MCF 10A (cell line): ENCODE results near the gene RCOR1. TPM values are rescaled to one million over a fixed set of nuclear protein-coding genes. Genes with fewer than 3 reads are reported as not detected.
"Not testable (repeated sequence)": the region's sequence is repeated elsewhere in the genome, so short reads cannot be mapped to it uniquely, and the experiment has no call there.

ENCODE experiments used
- BruUV-seq: library from RNA; stranded (reverse); fragments of 400-500 nt; replicated peaks from 2 replicates; lab custom pipeline; 2021; lab: Mats Ljungman, UMichigan
- CTCF ChIA-PET: fragments of 300-600 bp; sonication (Branson Sonifier 250); formaldehyde crosslinking; extraction: SDS; loops from one replicate; lab custom pipeline; 2021; ENCODE audit warnings: antibody characterized with exemption, inconsistent platforms; lab: Yijun Ruan, JAX
- POLR2A ChIA-PET: fragments of 300-600, 350-650 bp; sonication (Branson Sonifier 250); formaldehyde crosslinking; extraction: SDS; loops from one replicate; lab custom pipeline; 2020; ENCODE audit warnings: antibody characterized with exemption, inconsistent platforms; lab: Yijun Ruan, JAX
- DNase-seq: peaks from one replicate; pipeline ENCODE4 v3.0.0-alpha.2; 2018; ENCODE audit not compliant: unreplicated experiment
- H3K27ac Mint-ChIP-seq: one replicate; pipeline ENCODE4 v1.8.0; 2022; ENCODE audit warnings: mild to moderate bottlenecking, low read depth, mixed read lengths; ENCODE audit not compliant: unreplicated experiment
- H3K27me3 Mint-ChIP-seq: one replicate; pipeline ENCODE4 v1.8.0; 2022; ENCODE audit warnings: mixed read lengths; ENCODE audit not compliant: insufficient read depth, unreplicated experiment
- H3K36me3 Mint-ChIP-seq: one replicate; pipeline ENCODE4 v1.8.0; 2022; ENCODE audit warnings: mild to moderate bottlenecking, moderate library complexity, mixed read lengths; ENCODE audit not compliant: insufficient read depth, unreplicated experiment
- H3K4me1 Mint-ChIP-seq: one replicate; pipeline ENCODE4 v1.8.0; 2022; ENCODE audit warnings: mixed read lengths; ENCODE audit not compliant: insufficient read depth, unreplicated experiment
- H3K4me3 Mint-ChIP-seq: one replicate; pipeline ENCODE4 v1.8.0; 2022; ENCODE audit warnings: mild to moderate bottlenecking, moderate library complexity, mixed read lengths; ENCODE audit not compliant: unreplicated experiment
- H3K9me3 Mint-ChIP-seq: one replicate; pipeline ENCODE4 v1.8.0; 2022; ENCODE audit warnings: mixed read lengths; ENCODE audit not compliant: unreplicated experiment
- intact Hi-C: fragments of 100-400 bp; cut with micrococcal nuclease; formaldehyde crosslinking; loops from 2 replicates; pipeline ENCODE4 v1.14.1; 2022
- total RNA-seq: library from RNA; stranded (reverse); gene quantifications from 2 replicates; pipeline ENCODE4 v1.2.3, GENCODE V29; 2022
- TF ChIP-seq, protein P1 (sequence below): fragments of 200-600 bp; IDR thresholded peaks from one replicate; pipeline ENCODE4 v1.8.0; 2022; ENCODE audit warnings: antibody characterized with exemption, mild to moderate bottlenecking; ENCODE audit not compliant: unreplicated experiment

Gene RCOR1
- total RNA-seq, 1 experiment from 2014 or later: 45.6 TPM

DNA sequence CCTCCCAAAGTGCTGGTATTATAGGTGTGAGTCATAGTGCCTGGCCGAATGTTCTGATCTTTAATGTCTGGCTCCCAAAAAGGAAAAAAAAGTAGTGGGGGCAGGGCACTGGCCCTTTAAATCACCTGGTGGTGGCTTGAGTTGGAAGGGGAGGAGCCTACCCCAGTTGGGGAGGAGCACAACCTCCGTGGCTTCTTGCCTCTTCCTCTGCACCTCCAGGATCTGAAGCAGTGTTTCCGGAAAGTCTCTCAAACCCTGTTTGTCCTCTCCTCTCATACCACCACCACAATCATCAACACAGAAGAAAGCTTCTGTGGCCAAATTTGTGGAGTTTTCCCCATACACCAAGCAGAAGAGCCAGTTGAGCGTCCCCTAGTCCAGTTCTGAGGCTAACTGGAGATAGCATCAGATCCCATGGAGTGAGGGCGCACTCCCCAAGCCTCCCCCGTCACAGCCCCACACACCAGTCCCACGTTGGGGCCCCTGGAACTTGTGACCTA is 24.3 kb upstream of the RCOR1 start:
- Mint-ChIP-seq H3K27ac (peak overlapping the region; percentile 93), H3K4me1 (peaks cover 11% of the 10 kb centered on the region), H3K36me3 (no peaks in the 10 kb centered on the region), H3K4me3 (peak overlapping the region; percentile 62), H3K9me3 (no peaks in the 10 kb centered on the region), H3K27me3 (no peaks in the 10 kb centered on the region)
- ChIA-PET POLR2A (interaction anchor here (0.5 to 4.1 kb wide), 5 partner anchors 10 to 43 kb away, joined by 3 to 16 read pairs (median 8); no protein-coding TSS in a partner anchor), CTCF (interaction anchor here (0.7 kb wide), 1 partner anchor 688 kb away, joined by 3 read pairs; no protein-coding TSS in a partner anchor)
- BruUV-seq: no TSS peak
- intact Hi-C loops: no loop called here
- peak; percentile 87 for DNase-seq
- TF ChIP-seq, protein P1, sequence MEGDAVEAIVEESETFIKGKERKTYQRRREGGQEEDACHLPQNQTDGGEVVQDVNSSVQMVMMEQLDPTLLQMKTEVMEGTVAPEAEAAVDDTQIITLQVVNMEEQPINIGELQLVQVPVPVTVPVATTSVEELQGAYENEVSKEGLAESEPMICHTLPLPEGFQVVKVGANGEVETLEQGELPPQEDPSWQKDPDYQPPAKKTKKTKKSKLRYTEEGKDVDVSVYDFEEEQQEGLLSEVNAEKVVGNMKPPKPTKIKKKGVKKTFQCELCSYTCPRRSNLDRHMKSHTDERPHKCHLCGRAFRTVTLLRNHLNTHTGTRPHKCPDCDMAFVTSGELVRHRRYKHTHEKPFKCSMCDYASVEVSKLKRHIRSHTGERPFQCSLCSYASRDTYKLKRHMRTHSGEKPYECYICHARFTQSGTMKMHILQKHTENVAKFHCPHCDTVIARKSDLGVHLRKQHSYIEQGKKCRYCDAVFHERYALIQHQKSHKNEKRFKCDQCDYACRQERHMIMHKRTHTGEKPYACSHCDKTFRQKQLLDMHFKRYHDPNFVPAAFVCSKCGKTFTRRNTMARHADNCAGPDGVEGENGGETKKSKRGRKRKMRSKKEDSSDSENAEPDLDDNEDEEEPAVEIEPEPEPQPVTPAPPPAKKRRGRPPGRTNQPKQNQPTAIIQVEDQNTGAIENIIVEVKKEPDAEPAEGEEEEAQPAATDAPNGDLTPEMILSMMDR: no peak

DNA sequence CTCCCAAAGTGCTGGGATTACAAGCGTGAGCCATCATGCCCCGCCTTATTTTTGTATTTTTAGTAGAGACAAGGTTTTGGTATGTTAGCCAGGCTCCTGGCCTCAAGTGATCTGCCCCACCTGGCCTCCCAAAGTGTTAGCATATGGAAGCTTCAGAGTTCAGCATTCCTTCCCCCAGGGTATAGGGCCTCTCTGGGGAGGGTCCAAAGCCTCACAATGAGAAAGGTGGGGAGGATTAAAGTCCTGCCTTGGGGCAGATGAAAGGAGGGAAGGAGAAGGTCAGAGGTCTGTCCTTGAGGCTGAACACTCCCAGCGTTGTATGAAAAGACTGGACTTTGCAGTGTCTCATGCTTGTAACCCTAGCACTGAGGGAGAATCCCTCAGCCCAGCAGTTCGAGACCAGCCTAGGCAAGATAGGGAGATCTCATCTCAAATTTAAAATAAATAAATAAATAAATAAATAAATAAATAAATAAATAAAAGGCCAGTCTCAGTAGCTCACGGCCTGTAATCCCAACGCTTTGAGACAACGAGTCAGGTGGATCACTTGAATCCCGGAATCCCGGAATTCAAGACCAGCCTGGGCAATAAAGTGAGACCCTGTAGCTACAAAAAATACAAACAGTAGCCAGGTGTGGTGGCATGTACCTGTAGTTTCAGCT is 22.0 kb upstream of the RCOR1 start:
- Mint-ChIP-seq H3K4me1 (peaks cover 11% of the 10 kb centered on the region), H3K27me3 (no peaks in the 10 kb centered on the region), H3K9me3 (no peaks in the 10 kb centered on the region), H3K36me3 (no peaks in the 10 kb centered on the region), H3K4me3 (no peak overlapping the region), H3K27ac (no peak overlapping the region)
- no peak for DNase-seq
- ChIA-PET POLR2A (interaction anchor here (0.9 to 4.1 kb wide), 5 partner anchors 9 to 137 kb away, joined by 3 to 16 read pairs (median 3); no protein-coding TSS in a partner anchor), CTCF (interaction anchor here (0.7 to 1.2 kb wide), 2 partner anchors 46 to 68 kb away, joined by 3 to 5 read pairs; no protein-coding TSS in a partner anchor)
- intact Hi-C loops: no loop called here
- BruUV-seq: no TSS peak
- TF ChIP-seq, protein P1: no peak

DNA sequence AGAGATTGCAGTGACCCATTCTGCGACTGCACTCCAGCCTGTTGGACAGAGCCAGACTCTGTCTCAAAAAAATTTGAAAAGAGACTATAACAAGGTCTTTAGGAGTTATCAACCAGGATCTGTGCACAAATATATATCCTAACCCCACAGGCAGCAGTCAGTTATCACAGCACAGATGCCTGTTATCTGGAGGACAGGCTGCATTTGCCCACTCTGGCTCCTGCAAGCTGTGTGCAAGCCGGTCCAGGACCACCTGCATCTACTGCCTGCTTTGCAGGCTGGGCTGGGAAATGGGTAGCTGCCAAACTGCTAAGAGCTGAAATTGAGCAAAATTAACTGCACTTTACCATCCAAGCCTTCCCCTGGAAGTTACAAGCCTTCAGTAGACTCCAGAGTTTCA is 21.4 kb upstream of the RCOR1 start:
- Mint-ChIP-seq H3K4me3 (no peak overlapping the region), H3K27me3 (no peaks in the 10 kb centered on the region), H3K4me1 (peaks cover 11% of the 10 kb centered on the region), H3K27ac (no peak overlapping the region), H3K9me3 (no peaks in the 10 kb centered on the region), H3K36me3 (no peaks in the 10 kb centered on the region)
- ChIA-PET CTCF (interaction anchor here (0.7 to 1.2 kb wide), 2 partner anchors 47 to 67 kb away, joined by 3 to 5 read pairs; no protein-coding TSS in a partner anchor), POLR2A (interaction anchor here (0.9 to 4.1 kb wide), 6 partner anchors 9 to 137 kb away, joined by 3 to 16 read pairs (median 4); no protein-coding TSS in a partner anchor)
- intact Hi-C loops: no loop called here
- no peak for DNase-seq
- TF ChIP-seq, protein P1: no peak
- BruUV-seq: no TSS peak

DNA sequence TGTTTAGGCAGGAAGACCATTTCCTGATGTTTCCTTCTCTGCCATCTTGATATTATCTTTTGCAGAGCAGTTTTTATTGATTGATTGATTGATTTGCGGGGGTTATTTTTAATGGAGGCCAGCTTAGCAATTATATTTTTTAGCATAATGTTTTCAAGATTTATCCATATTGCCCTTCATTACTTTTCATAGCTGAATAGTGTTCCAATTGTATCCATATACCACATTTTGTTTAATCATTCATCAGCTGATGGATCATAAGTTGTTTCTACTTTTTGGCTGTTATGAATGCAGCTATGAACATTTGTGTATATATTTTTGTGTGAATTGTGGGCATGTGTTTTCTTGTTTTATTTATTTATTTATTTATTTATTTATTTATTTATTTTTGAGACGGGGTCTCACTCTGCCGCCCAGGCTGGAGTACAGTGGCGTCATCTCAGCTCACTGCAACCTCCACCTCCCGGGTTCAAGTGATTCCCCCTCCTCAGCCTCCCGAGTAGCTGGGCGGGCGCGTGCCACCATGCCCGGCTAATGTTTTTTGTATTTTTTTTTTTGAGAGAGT is 20.9 kb upstream of the RCOR1 start:
- POLR2A ChIA-PET: interaction anchor here (1.1 to 4.1 kb wide), 4 partner anchors 8 to 22 kb away, joined by 3 to 16 read pairs (median 4); no protein-coding TSS in a partner anchor
- TF ChIP-seq, protein P1: no peak
- Mint-ChIP-seq H3K9me3 (no peaks in the 10 kb centered on the region), H3K27ac (no peak overlapping the region), H3K4me3 (no peak overlapping the region), H3K27me3 (no peaks in the 10 kb centered on the region), H3K4me1 (peaks cover 11% of the 10 kb centered on the region), H3K36me3 (no peaks in the 10 kb centered on the region)
- intact Hi-C loops: no loop called here
- no TSS peak for BruUV-seq
- CTCF ChIA-PET: interaction anchor here (1.2 kb wide), 1 partner anchor 47 kb away, joined by 5 read pairs; no protein-coding TSS in a partner anchor
- no peak for DNase-seq

DNA sequence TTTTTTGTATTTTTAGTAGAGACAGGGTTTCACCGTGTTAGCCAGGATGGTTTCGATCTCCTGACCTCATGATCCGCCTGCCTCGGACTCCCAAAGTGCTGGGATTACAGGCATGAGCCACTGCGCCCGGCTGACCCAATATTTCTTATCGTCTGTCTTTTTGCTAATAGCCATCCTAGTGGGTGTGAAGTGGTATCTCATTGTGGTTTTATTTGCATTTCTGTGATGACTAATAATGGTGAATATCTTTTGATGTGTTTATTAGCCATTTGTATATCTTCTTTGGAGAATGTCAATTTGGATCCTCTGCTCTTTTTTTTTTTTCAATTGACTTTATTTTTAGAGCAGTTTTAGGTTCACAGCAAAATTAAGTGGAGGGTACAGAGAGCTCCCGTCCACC is 19.3 kb upstream of the RCOR1 start:
- BruUV-seq, H3K4me3 Mint-ChIP-seq, H3K9me3 Mint-ChIP-seq, H3K36me3 Mint-ChIP-seq, H3K27me3 Mint-ChIP-seq, H3K4me1 Mint-ChIP-seq, intact Hi-C loops, H3K27ac Mint-ChIP-seq, DNase-seq: not testable (repeated sequence)
- ChIA-PET POLR2A (interaction anchor here (0.7 kb wide), 1 partner anchor 13 kb away, joined by 3 read pairs; no protein-coding TSS in a partner anchor), CTCF (interaction anchor here (0.8 kb wide), 1 partner anchor 124 kb away, joined by 4 read pairs; no protein-coding TSS in a partner anchor)
